Caco-2 (cell line): Measurements from ENCODE around the gene TTK. TPM values are rescaled to one million over a fixed set of nuclear protein-coding genes. Genes with fewer than 3 reads are reported as not detected.

Experiments used
- BruUV-seq: library from RNA; stranded (reverse); fragments of 400-500 nt; replicated peaks from 2 replicates; lab custom pipeline; 2021; lab: Mats Ljungman, UMichigan
- CTCF ChIA-PET: fragments of 300-600 bp; sonication (Branson Sonifier 250); formaldehyde crosslinking; loops from one replicate; lab custom pipeline; 2022; ENCODE audit warnings: antibody characterized with exemption; lab: Charles Lee
- POLR2A ChIA-PET: fragments of 300-600 bp; sonication (Branson Sonifier 250); formaldehyde crosslinking; loops from one replicate; lab custom pipeline; 2022; ENCODE audit warnings: antibody characterized with exemption; lab: Charles Lee
- DNase-seq, 2 experiments: peaks; one replicate each; pipeline versions ENCODE4 v3.0.0 to v3.0.0-alpha.2; 2020 to 2022
- H3K27me3 ChIP-seq: replicated peaks from 2 replicates; pipeline ENCODE4 v1.6.0; 2011; ENCODE audit warnings: low read length; ENCODE audit not compliant: control insufficient read depth, insufficient read depth
- H3K36me3 ChIP-seq: 2 replicates; pipeline ENCODE4 v1.5.1; 2011; ENCODE audit warnings: low read length; ENCODE audit not compliant: control insufficient read depth, insufficient read depth
- H3K4me1 ChIP-seq: fragments of 250-450 bp; sonication (Bioruptor Pico); 2 replicates; pipeline ENCODE4 v1.5.1; 2020; ENCODE audit warnings: mild to moderate bottlenecking
- H3K4me3 ChIP-seq: 2 replicates; pipeline ENCODE4 v1.5.1; 2011; ENCODE audit warnings: low read depth, mild to moderate bottlenecking, control low read depth, low read length
- H3K9me3 ChIP-seq: fragments of 250-450 bp; sonication (Bioruptor Pico); 2 replicates; pipeline ENCODE4 v1.5.1; 2020; ENCODE audit warnings: mild to moderate bottlenecking, moderate library complexity
- H3K27ac Mint-ChIP-seq: one replicate; pipeline ENCODE4 v1.8.0; 2022; ENCODE audit warnings: mixed read lengths; ENCODE audit not compliant: unreplicated experiment
- H3K27me3 Mint-ChIP-seq: one replicate; pipeline ENCODE4 v1.8.0; 2022; ENCODE audit warnings: mixed read lengths; ENCODE audit not compliant: insufficient read depth, unreplicated experiment
- H3K36me3 Mint-ChIP-seq: one replicate; pipeline ENCODE4 v1.8.0; 2022; ENCODE audit warnings: mild to moderate bottlenecking, mixed read lengths; ENCODE audit not compliant: insufficient read depth, unreplicated experiment
- H3K4me1 Mint-ChIP-seq: one replicate; pipeline ENCODE4 v1.8.0; 2022; ENCODE audit warnings: low read depth, mixed read lengths; ENCODE audit not compliant: unreplicated experiment
- H3K4me3 Mint-ChIP-seq: one replicate; pipeline ENCODE4 v1.8.0; 2022; ENCODE audit warnings: mild to moderate bottlenecking, moderate library complexity, mixed read lengths; ENCODE audit not compliant: unreplicated experiment
- H3K9me3 Mint-ChIP-seq: one replicate; pipeline ENCODE4 v1.8.0; 2022; ENCODE audit warnings: mixed read lengths; ENCODE audit not compliant: unreplicated experiment
- intact Hi-C: fragments of 100-400 bp; cut with micrococcal nuclease; formaldehyde crosslinking; loops from one replicate; pipeline ENCODE4 v1.10.0; 2022; ENCODE audit not compliant: unreplicated experiment
- total RNA-seq: library from RNA; stranded (reverse); gene quantifications from 2 replicates; pipeline ENCODE4 v1.2.3, GENCODE V29; 2022
- TF ChIP-seq, protein P1 (sequence below), 2 experiments: fragments of 200-600 bp in 1 of 2; IDR thresholded peaks; 1 replicate in 1 of 2; 2 replicates in 1 of 2; pipeline versions ENCODE4 v1.5.1 to v1.8.0; 2011 to 2022; ENCODE audit warnings: antibody characterized with exemption in 1 of 2, control low read depth in 1 of 2, inconsistent platforms in 1 of 2, low read depth in 1 of 2, low read length in 1 of 2, mild to moderate bottlenecking in 1 of 2, moderate library complexity in 1 of 2; ENCODE audit not compliant: insufficient read depth in 1 of 2, severe bottlenecking in 1 of 2, unreplicated experiment in 1 of 2

The TTK gene
- total RNA-seq, 1 experiment from 2014 or later, result 40.0 TPM

DNA sequence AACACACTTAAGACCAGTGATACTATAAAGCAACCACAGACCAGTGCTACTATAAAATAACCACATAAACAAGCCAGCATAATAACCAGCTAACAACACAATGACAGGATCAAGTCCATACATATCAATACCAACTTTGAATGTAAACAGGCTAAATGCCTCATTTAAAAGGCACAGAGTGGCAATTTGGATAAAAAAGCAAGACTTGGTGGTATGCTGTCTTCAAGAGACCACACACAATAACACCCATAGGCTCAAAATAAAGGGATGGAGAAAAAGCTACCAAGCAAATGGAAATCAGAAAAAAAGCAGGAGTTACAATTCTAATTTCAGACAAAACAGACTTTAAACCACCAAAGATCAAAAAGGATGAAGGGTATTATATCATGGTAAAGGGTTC is 37.3 kb upstream of the TTK start:
- Mint-ChIP-seq H3K27me3 (peaks cover 10% of the 10 kb centered on the region), H3K4me3 (no peak overlapping the region), H3K36me3 (no peaks in the 10 kb centered on the region), H3K27ac (no peak overlapping the region), H3K9me3 (no peaks in the 10 kb centered on the region), H3K4me1 (no peaks in the 10 kb centered on the region)
- no peaks in the 10 kb centered on the region for H3K27me3 ChIP-seq
- H3K4me1 ChIP-seq, result no peaks in the 10 kb centered on the region
- CTCF ChIA-PET, result no interaction called here
- intact Hi-C loops, result no loop called here
- no peak for DNase-seq
- H3K9me3 ChIP-seq, result no peaks in the 10 kb centered on the region
- POLR2A ChIA-PET, result interaction anchor here (0.6 kb wide), 1 partner anchor 27 kb away, joined by 3 read pairs; no protein-coding TSS in a partner anchor
- H3K36me3 ChIP-seq, result no peaks in the 10 kb centered on the region
- H3K4me3 ChIP-seq, result no peak overlapping the region
- no TSS peak for BruUV-seq
- TF ChIP-seq, protein P1, sequence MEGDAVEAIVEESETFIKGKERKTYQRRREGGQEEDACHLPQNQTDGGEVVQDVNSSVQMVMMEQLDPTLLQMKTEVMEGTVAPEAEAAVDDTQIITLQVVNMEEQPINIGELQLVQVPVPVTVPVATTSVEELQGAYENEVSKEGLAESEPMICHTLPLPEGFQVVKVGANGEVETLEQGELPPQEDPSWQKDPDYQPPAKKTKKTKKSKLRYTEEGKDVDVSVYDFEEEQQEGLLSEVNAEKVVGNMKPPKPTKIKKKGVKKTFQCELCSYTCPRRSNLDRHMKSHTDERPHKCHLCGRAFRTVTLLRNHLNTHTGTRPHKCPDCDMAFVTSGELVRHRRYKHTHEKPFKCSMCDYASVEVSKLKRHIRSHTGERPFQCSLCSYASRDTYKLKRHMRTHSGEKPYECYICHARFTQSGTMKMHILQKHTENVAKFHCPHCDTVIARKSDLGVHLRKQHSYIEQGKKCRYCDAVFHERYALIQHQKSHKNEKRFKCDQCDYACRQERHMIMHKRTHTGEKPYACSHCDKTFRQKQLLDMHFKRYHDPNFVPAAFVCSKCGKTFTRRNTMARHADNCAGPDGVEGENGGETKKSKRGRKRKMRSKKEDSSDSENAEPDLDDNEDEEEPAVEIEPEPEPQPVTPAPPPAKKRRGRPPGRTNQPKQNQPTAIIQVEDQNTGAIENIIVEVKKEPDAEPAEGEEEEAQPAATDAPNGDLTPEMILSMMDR (IDR thresholded peaks at IDR 0.05; ENCODE audit: insufficient read depth in 1 of 2, low read depth in 1 of 2, low read length in 1 of 2, severe bottlenecking in 1 of 2, unreplicated experiment in 1 of 2), result no peak

DNA sequence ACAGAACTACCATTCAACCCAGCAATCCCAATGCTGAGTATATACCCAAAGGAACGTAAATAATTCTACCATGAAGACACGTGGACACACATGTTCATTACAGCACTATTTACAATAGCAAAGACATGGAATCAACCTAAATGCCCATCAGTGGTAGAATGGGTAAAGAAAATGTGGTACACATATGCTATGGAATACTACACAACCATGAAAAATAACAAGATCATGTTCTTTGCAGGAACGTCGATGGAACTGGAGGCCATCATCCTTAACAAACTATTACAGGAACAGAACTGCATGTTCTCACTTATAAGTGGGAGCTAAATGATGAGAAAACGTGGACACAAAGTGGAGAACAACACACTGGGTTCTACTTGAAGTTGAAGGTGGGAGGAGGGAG is 34.7 kb upstream of the TTK start:
- POLR2A ChIA-PET, result no interaction called here
- intact Hi-C loops, result no loop called here
- no peak overlapping the region for H3K4me3 Mint-ChIP-seq
- H3K27ac Mint-ChIP-seq, result no peak overlapping the region
- CTCF ChIA-PET, result no interaction called here
- no peaks in the 10 kb centered on the region for H3K36me3 Mint-ChIP-seq
- Histone ChIP-seq H3K4me3 (no peak overlapping the region), H3K36me3 (no peaks in the 10 kb centered on the region), H3K9me3 (no peaks in the 10 kb centered on the region), H3K27me3 (no peaks in the 10 kb centered on the region), H3K4me1 (no peaks in the 10 kb centered on the region)
- H3K27me3 Mint-ChIP-seq, result peaks cover 7% of the 10 kb centered on the region
- no TSS peak for BruUV-seq
- H3K4me1 Mint-ChIP-seq, result no peaks in the 10 kb centered on the region
- TF ChIP-seq, protein P1 (IDR thresholded peaks at IDR 0.05; ENCODE audit: insufficient read depth in 1 of 2, low read depth in 1 of 2, low read length in 1 of 2, severe bottlenecking in 1 of 2, unreplicated experiment in 1 of 2), result no peak
- H3K9me3 Mint-ChIP-seq, result no peaks in the 10 kb centered on the region
- DNase-seq, result no peak

DNA sequence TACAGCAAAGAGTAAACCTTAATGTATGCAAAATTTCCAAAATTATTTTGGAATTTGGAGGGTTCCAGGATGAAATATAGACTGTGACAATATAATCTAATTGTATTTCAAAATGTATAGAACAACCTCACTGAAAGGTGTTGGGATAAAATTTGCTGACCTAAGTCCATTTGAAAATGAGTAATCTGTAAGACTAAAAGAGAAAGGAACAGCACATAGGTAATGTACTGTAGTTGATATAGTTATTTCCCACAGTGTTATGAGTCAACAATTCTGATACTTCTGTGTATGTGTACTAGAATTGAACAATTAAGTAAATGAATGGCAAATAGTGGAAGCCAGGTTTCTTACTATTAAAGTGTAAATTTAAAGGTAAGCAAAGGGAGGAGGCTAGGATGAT is 33.3 kb upstream of the TTK start:
- intact Hi-C loops, result no loop called here
- DNase-seq, result no peak
- Histone ChIP-seq H3K4me1 (no peaks in the 10 kb centered on the region), H3K36me3 (no peaks in the 10 kb centered on the region), H3K9me3 (no peaks in the 10 kb centered on the region), H3K4me3 (no peak overlapping the region), H3K27me3 (no peaks in the 10 kb centered on the region)
- H3K9me3 Mint-ChIP-seq, result no peaks in the 10 kb centered on the region
- CTCF ChIA-PET, result no interaction called here
- no peaks in the 10 kb centered on the region for H3K36me3 Mint-ChIP-seq
- TF ChIP-seq, protein P1 (IDR thresholded peaks at IDR 0.05; ENCODE audit: insufficient read depth in 1 of 2, low read depth in 1 of 2, low read length in 1 of 2, severe bottlenecking in 1 of 2, unreplicated experiment in 1 of 2), result no peak
- POLR2A ChIA-PET, result no interaction called here
- no peak overlapping the region for H3K27ac Mint-ChIP-seq
- H3K4me3 Mint-ChIP-seq, result no peak overlapping the region
- H3K27me3 Mint-ChIP-seq, result peaks cover 4% of the 10 kb centered on the region
- no peaks in the 10 kb centered on the region for H3K4me1 Mint-ChIP-seq
- no TSS peak for BruUV-seq
